ENCODE results near the gene ASB2.

Gene ASB2

GRCh38 chr14:93914278-93914677 lies 62.1 kb downstream of the ASB2 start:
- no peaks in the 10 kb centered on the region for H3K36me3 ChIP-seq (replicated peaks)
- no peaks in the 10 kb centered on the region for H3K27me3 ChIP-seq (replicated peaks)
- H3K27ac ChIP-seq, result no peak overlapping the region
- in situ Hi-C loops (cut with HindIII; ENCODE audit: low pct_ligation_motif_present, low sequenced_read_pairs), result no loop called here
- no peak overlapping the region for H3K4me3 ChIP-seq (ENCODE audit: low read depth, low read length)
- no peak for TF ChIP-seq CTCF (IDR thresholded peaks at IDR 0.05; ENCODE audit: low read depth, low read length, missing control alignments)
- no peak for DNase-seq

GRCh38 chr14:93912782-93913181 lies 63.6 kb downstream of the ASB2 start:
- no peak for TF ChIP-seq CTCF (IDR thresholded peaks at IDR 0.05; ENCODE audit: low read depth, low read length, missing control alignments)
- H3K27ac ChIP-seq, result no peak overlapping the region
- no peak overlapping the region for H3K4me3 ChIP-seq (ENCODE audit: low read depth, low read length)

GRCh38 chr14:93911975-93912615 lies 64.3 kb downstream of the ASB2 start:
- in situ Hi-C loops (cut with HindIII; ENCODE audit: low pct_ligation_motif_present, low sequenced_read_pairs), result no loop called here
- H3K36me3 ChIP-seq (replicated peaks), result no peaks in the 10 kb centered on the region
- no peak for TF ChIP-seq CTCF (IDR thresholded peaks at IDR 0.05; ENCODE audit: low read depth, low read length, missing control alignments)
- H3K4me3 ChIP-seq (ENCODE audit: low read depth, low read length), result no peak overlapping the region
- no peaks in the 10 kb centered on the region for H3K27me3 ChIP-seq (replicated peaks)
- DNase-seq, result no peak
- no peak overlapping the region for H3K27ac ChIP-seq

More at GRCh38 chr14:93912782-93913181, 63.6 kb downstream of the ASB2 start:
- no peaks in the 10 kb centered on the region for H3K36me3 ChIP-seq (replicated peaks)
- in situ Hi-C loops (cut with HindIII; ENCODE audit: low pct_ligation_motif_present, low sequenced_read_pairs), result no loop called here
- no peak for DNase-seq
- H3K27me3 ChIP-seq (replicated peaks), result no peaks in the 10 kb centered on the region

GRCh38 chr14:93909429-93910128 lies 66.8 kb downstream of the ASB2 start:
- Histone ChIP-seq H3K27ac (no peak overlapping the region), H3K4me3 (ENCODE audit: low read depth, low read length) (no peak overlapping the region), H3K36me3 (replicated peaks) (no peaks in the 10 kb centered on the region), H3K27me3 (replicated peaks) (no peaks in the 10 kb centered on the region)
- TF ChIP-seq CTCF (IDR thresholded peaks at IDR 0.05; ENCODE audit: low read depth, low read length, missing control alignments), result no peak
- in situ Hi-C loops (cut with HindIII; ENCODE audit: low pct_ligation_motif_present, low sequenced_read_pairs), result no loop called here
- no peak for DNase-seq

- peak; percentile 86 for TF ChIP-seq CTCF (IDR thresholded peaks at IDR 0.05; ENCODE audit: low read depth, low read length, missing control alignments)
- no peaks in the 10 kb centered on the region for H3K36me3 ChIP-seq (replicated peaks)
- H3K27me3 ChIP-seq (replicated peaks), result no peaks in the 10 kb centered on the region
- in situ Hi-C loops (cut with HindIII; ENCODE audit: low pct_ligation_motif_present, low sequenced_read_pairs), result no loop called here
- H3K27ac ChIP-seq, result no peak overlapping the region
- H3K4me3 ChIP-seq (ENCODE audit: low read depth, low read length), result no peak overlapping the region
- peak; percentile 25 for DNase-seq
These were observed 69.7 kb downstream of the ASB2 start for GRCh38 chr14:93906341-93907329.
